ENCODE data around the gene TAF3.

GRCh38 chr10:8057636-8058273 is 239.4 kb downstream of the TAF3 start:
- TF ChIP-seq GATA2 (IDR thresholded peaks at IDR 0.05; ENCODE audit: low read depth, low read length): no peak
- TF ChIP-seq GATA3 (IDR thresholded peaks at IDR 0.05; ENCODE audit: low read depth, low read length): no peak
